Right kidney (tissue), 1 donor: ENCODE data around the gene GRB10.
"Not testable (repeated sequence)": the region's sequence is repeated elsewhere in the genome, so short reads cannot be mapped to it uniquely, and the experiment has no call there.

Source experiments
- DNase-seq: peaks from one replicate; pipeline ENCODE4 v3.0.0-alpha.2; 2016

GRB10 gene

GRCh38 chr7:50599385-50599784, 183.3 kb downstream of the GRB10 start:
- DNase-seq, result no peak

- no peak for DNase-seq
Measured at GRCh38 chr7:50598460-50599343, 184.0 kb downstream of the GRB10 start.

GRCh38 chr7:50596484-50596883, 186.2 kb downstream of the GRB10 start:
- no peak for DNase-seq

GRCh38 chr7:50595491-50596102, 187.1 kb downstream of the GRB10 start:
- DNase-seq, result no peak

GRCh38 chr7:50594734-50595485, 187.8 kb downstream of the GRB10 start:
- no peak for DNase-seq

GRCh38 chr7:50594136-50594535, 188.6 kb downstream of the GRB10 start:
- DNase-seq, result no peak

- DNase-seq, result no peak
Measured at GRCh38 chr7:50592940-50593339, 189.8 kb downstream of the GRB10 start.

GRCh38 chr7:50591480-50592438, 190.9 kb downstream of the GRB10 start:
- DNase-seq, result peak; percentile 29

- DNase-seq, result no peak
Measured at GRCh38 chr7:50591098-50591479, 191.6 kb downstream of the GRB10 start.

GRCh38 chr7:50590535-50590934, 192.2 kb downstream of the GRB10 start:
- no peak for DNase-seq

GRCh38 chr7:50589364-50589763, 193.3 kb downstream of the GRB10 start:
- DNase-seq, result no peak

- DNase-seq, result no peak
Measured at GRCh38 chr7:50588937-50589336, 193.8 kb downstream of the GRB10 start.

- no peak for DNase-seq
Measured at GRCh38 chr7:50587737-50588136, 195.0 kb downstream of the GRB10 start.

- DNase-seq, result no peak
Measured at GRCh38 chr7:50584793-50585408, 197.8 kb downstream of the GRB10 start.

GRCh38 chr7:50584386-50584785, 198.3 kb downstream of the GRB10 start:
- no peak for DNase-seq

GRCh38 chr7:50583295-50583694, 199.4 kb downstream of the GRB10 start:
- DNase-seq, result not testable (repeated sequence)

- DNase-seq, result not testable (repeated sequence)
Measured at GRCh38 chr7:50582271-50582670, 200.4 kb downstream of the GRB10 start.

- DNase-seq, result not testable (repeated sequence)
Measured at GRCh38 chr7:50580666-50581065, 202.0 kb downstream of the GRB10 start.

GRCh38 chr7:50580057-50580456, 202.6 kb downstream of the GRB10 start:
- no peak for DNase-seq

GRCh38 chr7:50578105-50578504, 204.6 kb downstream of the GRB10 start:
- DNase-seq, result not testable (repeated sequence)

GRCh38 chr7:50577569-50577968, 205.1 kb downstream of the GRB10 start:
- DNase-seq, result no peak
